ENCODE data around the gene TANGO6. TPM values are rescaled to one million over a fixed set of nuclear protein-coding genes. Genes with fewer than 3 reads are reported as not detected.

Gene TANGO6
- total and polyA plus RNA-seq, 2 of the 8 experiments (the other 6 are each of a cell fraction or from before 2014, with no cell fraction given): 5.0 to 19.5 TPM

DNA sequence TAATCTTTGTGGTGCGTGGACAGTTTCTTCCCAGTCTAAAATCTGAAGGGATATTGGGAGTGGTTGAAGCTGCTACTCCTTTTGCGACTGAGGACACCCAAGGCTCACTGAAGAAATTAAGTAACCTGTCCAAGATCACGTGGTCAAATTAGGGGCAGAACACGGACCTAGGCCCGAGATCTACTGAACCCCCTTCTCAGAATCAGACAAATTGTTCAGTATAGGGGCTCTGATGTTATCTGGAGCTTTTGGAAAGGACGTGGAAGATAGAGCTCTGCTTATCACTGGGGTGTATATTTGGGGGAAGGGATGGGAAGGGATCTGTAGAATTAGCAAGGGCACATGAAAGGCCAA is 857 bp downstream of the TANGO6 start:
- FAIRE-seq: no peak
- TF ChIP-seq USF2 (IDR thresholded peaks at IDR 0.05; ENCODE audit: low read length): peak; percentile 40; the same call in 1 of the 2 replicates
- TF ChIP-seq ASH2L (IDR thresholded peaks at IDR 0.05; ENCODE audit: low read length): no peak
- 0 out of 2 replicates have a peak, but pooled peaks have one; percentile 0 for TF ChIP-seq MAX (IDR thresholded peaks at IDR 0.05)
- H2BK15ac ChIP-seq (ENCODE audit: low read length): no peak overlapping the region
- no peak overlapping the region for H4K91ac ChIP-seq (replicated peaks; ENCODE audit: insufficient read length, low read length)
- no peaks in the 10 kb centered on the region for H3K4me1 ChIP-seq (replicated peaks in 1 of 4; ENCODE audit: control insufficient read depth in 3 of 4, insufficient read depth in 4 of 4, low read length in 3 of 4)
- no peak overlapping the region for H3K56ac ChIP-seq (replicated peaks; ENCODE audit: insufficient read length, low read depth, low read length)
- no peaks in the 10 kb centered on the region for H3K36me3 ChIP-seq (ENCODE audit: control insufficient read depth in 2 of 4, insufficient read depth in 4 of 4, low read length in 3 of 4)
- CTCF ChIA-PET (ENCODE audit: partially characterized antibody): interaction anchor here (0.6 to 2.1 kb wide), 16 partner anchors 9 to 523 kb away, joined by 3 to 12 read pairs (median 4); no protein-coding TSS in a partner anchor
- no peaks in the 10 kb centered on the region for H4K20me1 ChIP-seq (replicated peaks in 1 of 2; ENCODE audit: control insufficient read depth in 1 of 2, insufficient read depth in 2 of 2, low read length in 2 of 2)
- no peak overlapping the region for H2BK12ac ChIP-seq (ENCODE audit: low read depth, low read length)
- H3K9ac ChIP-seq (replicated peaks in 1 of 4; ENCODE audit: extremely low read depth in 1 of 4, low read depth in 3 of 4, low read length in 3 of 4): peak overlapping the region in 3 of 4 experiments; percentile 20 to 81 (median 77); a peak in 3 of 7 replicates
- peak overlapping the region; percentile 69; the same call in 1 of the 2 replicates for H3K27ac ChIP-seq (ENCODE audit: low read depth, low read length)
- H3K18ac ChIP-seq (ENCODE audit: extremely low read depth, low read length): no peak overlapping the region
- peak overlapping the region; percentile 66 to 87 for H3K4me2 ChIP-seq (ENCODE audit: insufficient read depth in 1 of 2, low read depth in 2 of 2, low read length in 2 of 2)
- H3K14ac ChIP-seq (ENCODE audit: insufficient read length): no peak overlapping the region
- H2AK5ac ChIP-seq (ENCODE audit: low read depth, low read length): no peak overlapping the region
- H4K8ac ChIP-seq (ENCODE audit: extremely low read depth, insufficient read depth, low read length): no peak overlapping the region
- H2BK20ac ChIP-seq (ENCODE audit: low read length): no peak overlapping the region
- peaks cover 6% of the 10 kb centered on the region for H3K23me2 ChIP-seq (ENCODE audit: low read depth, low read length)
- 20% methylated on average over 6 of the region's 6 CpGs; no CpG with 5 or more reads in 1 of the 2 experiments for WGBS, 2 experiments (ENCODE audit: extremely low coverage in 1 of 2, insufficient coverage in 1 of 2, insufficient read length in 1 of 2, insufficient replicate concordance in 2 of 2, low coverage in 1 of 2, low lambda C conversion rate in 2 of 2, missing lambda C conversion rate in 1 of 2)
- H3K23ac ChIP-seq (ENCODE audit: insufficient read length): no peak overlapping the region
- H3K79me2 ChIP-seq (ENCODE audit: control insufficient read depth in 1 of 2, insufficient read depth in 2 of 2, low read length in 2 of 2): no peaks in the 10 kb centered on the region
- peak overlapping the region; percentile 90; the same call in 1 of the 2 replicates for H2BK5ac ChIP-seq (ENCODE audit: low read depth, low read length)
- peak overlapping the region; percentile 72 to 91 (median 80) for H3K4me3 ChIP-seq (ENCODE audit: extremely low read depth in 1 of 4, insufficient read depth in 2 of 4, low read depth in 3 of 4, low read length in 4 of 4)
- no peaks in the 10 kb centered on the region for H3K79me1 ChIP-seq (ENCODE audit: low read depth, low read length)
- H2BK120ac ChIP-seq (replicated peaks; ENCODE audit: low read depth, low read length): no peak overlapping the region
- POLR2A ChIA-PET (ENCODE audit: partially characterized antibody): interaction anchor here (0.7 to 3.2 kb wide), 7 partner anchors 10 to 288 kb away, joined by 3 to 12 read pairs (median 3); partner anchors contain the start of genes CDH3, CHTF8 and UTP4
- no peak overlapping the region for H3K4ac ChIP-seq (replicated peaks; ENCODE audit: insufficient read length, low read depth, low read length)
- H2AFZ ChIP-seq (ENCODE audit: low read length): peak overlapping the region; percentile 86
- H3K9me3 ChIP-seq (ENCODE audit: insufficient read depth in 2 of 2, low read depth in 1 of 2, low read length in 1 of 2): no peaks in the 10 kb centered on the region
- no peak for DNase-seq (ENCODE audit: low read depth in 1 of 2, low spot score in 2 of 2)
- H4K5ac ChIP-seq (ENCODE audit: insufficient read length, low read depth, low read length): no peak overlapping the region
- H3K27me3 ChIP-seq (replicated peaks in 1 of 4; ENCODE audit: control insufficient read depth in 3 of 4, extremely low read depth in 1 of 4, insufficient read depth in 3 of 4, low read length in 3 of 4): no peaks in the 10 kb centered on the region
